Left ventricle myocardium superior (tissue), 1 donor: ENCODE measurements around the gene PLA2G3. TPM values are rescaled to one million over a fixed set of nuclear protein-coding genes. Genes with fewer than 3 reads are reported as not detected.
"Not testable (repeated sequence)": the region's sequence is repeated elsewhere in the genome, so short reads cannot be mapped to it uniquely, and the experiment has no call there.

Experiments used
- ATAC-seq: fragments of 200-7000 bp; cut with Tn5 transposase; one replicate; pipeline ENCODE4 v1.9.1; 2020; ENCODE audit warnings: mild to moderate bottlenecking, moderate library complexity
- DNase-seq: peaks from one replicate; pipeline ENCODE4 v3.0.0-alpha.2; 2020
- intact Hi-C: fragments of 100-400 bp; cut with micrococcal nuclease; formaldehyde crosslinking; loops from one replicate; pipeline ENCODE4 v1.11.0; 2022
- total RNA-seq: library from RNA; stranded (reverse); fragmentation: NEBNext Ultra II Directional; extraction: Animal tissue kit (Norgen Biotek cat#: 25700); gene quantifications from one replicate; pipeline ENCODE4 v1.2.1, GENCODE V29; 2021
- donor health status: DM: no; HTN: yes; CAD: no; lungs with severe emphysema.

The PLA2G3 gene
- total RNA-seq, 1 donor from 2014 or later = not detected

- no peak for ATAC-seq
- intact Hi-C loops = no loop called here
- DNase-seq = no peak
Observed at GRCh38 chr22:31126128-31126868, 14.0 kb downstream of the PLA2G3 start.

- DNase-seq (no peak), ATAC-seq (no peak)
- intact Hi-C loops = no loop called here
Observed at GRCh38 chr22:31125521-31126117, 14.7 kb downstream of the PLA2G3 start.

- intact Hi-C loops = no loop called here
- DNase-seq = peak; percentile 32
- ATAC-seq = no peak
Observed at GRCh38 chr22:31124811-31125465, 15.4 kb downstream of the PLA2G3 start.

- DNase-seq (no peak), ATAC-seq (no peak)
- intact Hi-C loops = no loop called here
Observed at GRCh38 chr22:31124290-31124689, 16.0 kb downstream of the PLA2G3 start.

- ATAC-seq (no peak), DNase-seq (no peak)
- intact Hi-C loops = no loop called here
Observed at GRCh38 chr22:31123292-31123602, 17.1 kb downstream of the PLA2G3 start.

- ATAC-seq (peak; percentile 77), DNase-seq (peak; percentile 72)
- intact Hi-C loops = no loop called here
Observed at GRCh38 chr22:31122532-31123291, 17.6 kb downstream of the PLA2G3 start, which contains the start of gene INPP5J. TSS of gene INPP5J (plus strand) at chr22:31122966. CDS start at chr22:31123015, 49 bp downstream.

- DNase-seq = peak; percentile 44
- ATAC-seq = peak; percentile 65
- intact Hi-C loops = no loop called here
Observed at GRCh38 chr22:31122196-31122531, 18.1 kb downstream of the PLA2G3 start.

GRCh38 chr22:31121403-31121802, 18.9 kb downstream of the PLA2G3 start:
- ATAC-seq = no peak
- intact Hi-C loops = no loop called here
- no peak for DNase-seq

- no peak for ATAC-seq
- no peak for DNase-seq
- intact Hi-C loops = no loop called here
Observed at GRCh38 chr22:31120642-31121041, 19.7 kb downstream of the PLA2G3 start.

GRCh38 chr22:31120230-31120629, 20.1 kb downstream of the PLA2G3 start:
- DNase-seq (no peak), ATAC-seq (no peak)
- intact Hi-C loops = no loop called here

GRCh38 chr22:31119026-31119717, 21.1 kb downstream of the PLA2G3 start:
- intact Hi-C loops = no loop called here
- ATAC-seq = peak; percentile 89
- peak; percentile 69 for DNase-seq

GRCh38 chr22:31118046-31118820, 22.1 kb downstream of the PLA2G3 start:
- ATAC-seq (no peak), DNase-seq (no peak)
- intact Hi-C loops = no loop called here

- intact Hi-C loops, ATAC-seq, DNase-seq: not testable (repeated sequence)
Observed at GRCh38 chr22:31112547-31113091, 27.7 kb downstream of the PLA2G3 start.

GRCh38 chr22:31107894-31108218, 32.5 kb downstream of the PLA2G3 start:
- DNase-seq (no peak), ATAC-seq (peak; percentile 5)
- intact Hi-C loops = no loop called here

GRCh38 chr22:31107178-31107893, 33.0 kb downstream of the PLA2G3 start, which contains the start of gene SELENOM:
TSS of gene SELENOM (minus strand) at chr22:31107568. CDS start at chr22:31107505, 63 bp downstream.
- ATAC-seq = peak; percentile 91
- intact Hi-C loops = no loop called here

GRCh38 chr22:31106731-31107177, 33.6 kb downstream of the PLA2G3 start:
- peak; percentile 15 for ATAC-seq
- intact Hi-C loops = no loop called here

More at GRCh38 chr22:31107178-31107893, 33.0 kb downstream of the PLA2G3 start, which contains the start of gene SELENOM:
- peak; percentile 98 for DNase-seq

GRCh38 chr22:31106001-31106571, 34.2 kb downstream of the PLA2G3 start:
- intact Hi-C loops = no loop called here
- DNase-seq (no peak), ATAC-seq (no peak)

More at GRCh38 chr22:31106731-31107177, 33.6 kb downstream of the PLA2G3 start:
- no peak for DNase-seq
